B cell (primary cell): ENCODE measurements around the gene KRT77. TPM values are rescaled to one million over a fixed set of nuclear protein-coding genes. Genes with fewer than 3 reads are reported as not detected.

Experiments used
- ATAC-seq: fragments of 200-7000 bp; cut with Tn5 transposase; one replicate; pipeline ENCODE4 v1.10.0; 2021; ENCODE audit warnings: low read depth, mild to moderate bottlenecking, moderate number of reproducible peaks, moderate library complexity
- CTCF ChIA-PET: fragments of 350-600 bp; sonication (Branson Sonifier 250); formaldehyde crosslinking; loops from one replicate; lab custom pipeline; 2021; ENCODE audit warnings: antibody characterized with exemption, inconsistent platforms; lab: Charles Lee
- POLR2A ChIA-PET: fragments of 350-600 bp; sonication (Branson Sonifier 250); formaldehyde crosslinking; loops from one replicate; lab custom pipeline; 2021; ENCODE audit warnings: antibody characterized with exemption; lab: Charles Lee
- DNase-seq: peaks from one replicate; pipeline ENCODE4 v3.0.0; 2013
- H2AFZ ChIP-seq: 2 replicates; pipeline ENCODE4 v1.6.1; 2012; ENCODE audit warnings: mild to moderate bottlenecking, low read depth, low read length; ENCODE audit not compliant: insufficient read depth, poor library complexity, severe bottlenecking
- H3K27ac ChIP-seq, 2 donors: 1 replicate in 1 of 2; 2 replicates in 1 of 2; pipeline ENCODE4 v1.5.1; 2012 to 2013; ENCODE audit warnings: low read length in 2 of 2, mild to moderate bottlenecking in 2 of 2, moderate library complexity in 1 of 2
- H3K27me3 ChIP-seq, 4 experiments: fragments of 200-600 bp in 1 of 4; sonication (generic) in 1 of 4; replicated peaks in 1 of 4; 1 replicate in 2 of 4; 2 replicates in 2 of 4; pipeline versions ENCODE4 v1.6.1 to v1.7.0; 2013 to 2016; ENCODE audit warnings: low read length in 3 of 4, mild to moderate bottlenecking in 2 of 4, mixed read lengths in 1 of 4, moderate library complexity in 1 of 4; ENCODE audit not compliant: insufficient read depth in 4 of 4, control insufficient read depth in 3 of 4; ENCODE audit errors: control extremely low read depth in 1 of 4
- H3K36me3 ChIP-seq, 2 experiments: replicated peaks in 1 of 2; 1 replicate in 1 of 2; 2 replicates in 1 of 2; pipeline versions ENCODE4 v1.6.1 to v1.7.1; 2013; ENCODE audit warnings: low read length in 1 of 2; ENCODE audit not compliant: insufficient read depth in 2 of 2, control insufficient read depth in 1 of 2; ENCODE audit errors: control extremely low read depth in 1 of 2, extremely low read depth in 1 of 2
- H3K4me1 ChIP-seq, 2 donors: fragments of 200-600 bp in 1 of 2; sonication (generic) in 1 of 2; 1 replicate in 1 of 2; 2 replicates in 1 of 2; pipeline versions ENCODE4 v1.5.1 to v1.6.1; 2013 to 2017; ENCODE audit warnings: low read length in 2 of 2; ENCODE audit not compliant: control insufficient read depth in 2 of 2, insufficient read depth in 2 of 2
- H3K4me2 ChIP-seq: replicated peaks from 2 replicates; pipeline ENCODE3; 2012; ENCODE audit warnings: mild to moderate bottlenecking, low read depth, low read length; ENCODE audit not compliant: poor library complexity, severe bottlenecking
- H3K4me3 ChIP-seq, 5 experiments: fragments of 200-600 bp in 1 of 5; sonication (generic) in 1 of 5; 1 replicate in 3 of 5; 2 replicates in 2 of 5; pipeline versions ENCODE4 v1.5.1 to v1.7.0; 2011 to 2016; ENCODE audit warnings: low read length in 4 of 5, mild to moderate bottlenecking in 4 of 5, low read depth in 2 of 5, control low read depth in 1 of 5, moderate library complexity in 1 of 5; ENCODE audit not compliant: insufficient read depth in 1 of 5; ENCODE audit errors: control extremely low read depth in 1 of 5, extremely low read depth in 1 of 5
- H3K79me2 ChIP-seq: fragments of 200-600 bp; sonication (generic); one replicate; pipeline ENCODE4 v1.6.0; 2016; ENCODE audit warnings: low read length; ENCODE audit not compliant: control insufficient read depth, insufficient read depth
- H3K9ac ChIP-seq: fragments of 200-600 bp; sonication (generic); 2 replicates; pipeline ENCODE4 v1.6.1; 2017; ENCODE audit warnings: mild to moderate bottlenecking, low read length, moderate library complexity
- H3K9me3 ChIP-seq, 3 donors: one replicate each; pipeline versions ENCODE4 v1.6.1 to v1.7.1; 2013; ENCODE audit warnings: low read length in 2 of 3; ENCODE audit not compliant: control insufficient read depth in 2 of 3, insufficient read depth in 1 of 3; ENCODE audit errors: control extremely low read depth in 1 of 3
- H4K20me1 ChIP-seq: 2 replicates; pipeline ENCODE4 v1.6.0; 2012; ENCODE audit warnings: mild to moderate bottlenecking, low read length; ENCODE audit not compliant: insufficient read depth, control insufficient read depth, poor library complexity, severe bottlenecking
- H3K27ac Mint-ChIP-seq: one replicate; pipeline ENCODE4 v1.8.0; 2021; ENCODE audit warnings: mixed read lengths
- H3K27me3 Mint-ChIP-seq: one replicate; pipeline ENCODE4 v1.8.0; 2021; ENCODE audit warnings: mixed read lengths
- H3K4me1 Mint-ChIP-seq: one replicate; pipeline ENCODE4 v1.8.0; 2021; ENCODE audit warnings: mixed read lengths
- H3K4me3 Mint-ChIP-seq: one replicate; pipeline ENCODE4 v1.8.0; 2021; ENCODE audit warnings: mixed read lengths
- H3K9me3 Mint-ChIP-seq: one replicate; pipeline ENCODE4 v1.8.0; 2022; ENCODE audit warnings: mixed read lengths; ENCODE audit not compliant: insufficient read depth
- CTCF ChIP-seq: fragments of 200-600 bp; IDR thresholded peaks from one replicate; pipeline ENCODE4 v1.8.0; 2022; ENCODE audit warnings: antibody characterized with exemption, mild to moderate bottlenecking
- EZH2 ChIP-seq: IDR thresholded peaks from 2 replicates; pipeline ENCODE4 v1.6.1; 2012; ENCODE audit warnings: borderline replicate concordance, low read depth, mild to moderate bottlenecking, moderate library complexity, low read length; ENCODE audit not compliant: insufficient read depth, poor library complexity, severe bottlenecking
- WGBS: methylation state at CpG from one replicate; pipeline ENCODE4 v1.1.5; 2013; ENCODE audit warnings: missing lambda C conversion rate; ENCODE audit not compliant: insufficient coverage; 5-methylcytosine and 5-hydroxymethylcytosine counted together
- intact Hi-C: fragments of 100-400 bp; cut with micrococcal nuclease; formaldehyde crosslinking; loops from one replicate; pipeline ENCODE4 v1.10.0; 2022
- polyA plus RNA-seq: library from polyadenylated mRNA; depleted of rRNA; stranded (reverse); fragments of >200 nt; gene quantifications from 2 replicates; pipeline ENCODE4 v1.2.3, GENCODE V29; 2012
- total RNA-seq, 2 donors: library from RNA; stranded (reverse); fragments of 120-200 nt in 1 of 2; gene quantifications; 1 replicate in 1 of 2; 2 replicates in 1 of 2; pipeline versions ENCODE4 v1.2.3 to v1.2.4, GENCODE V29; 2013 to 2022

The KRT77 gene
- total and polyA plus RNA-seq, 2 donors (not counting 1 experiment from before 2014, with no cell fraction given), result not detected

GRCh38 chr12:52641468-52641867 lies 61.9 kb downstream of the KRT77 start:
- Histone ChIP-seq H3K4me3 (no peak overlapping the region), H3K27ac (no peak overlapping the region), H2AFZ (no peak overlapping the region), H3K4me2 (no peak overlapping the region), H3K79me2 (no peaks in the 10 kb centered on the region), H4K20me1 (no peaks in the 10 kb centered on the region), H3K4me1 (no peaks in the 10 kb centered on the region), H3K36me3 (no peaks in the 10 kb centered on the region), H3K9ac (no peak overlapping the region), H3K27me3 (peaks cover 0 to 4% (median 0%) of the 10 kb centered on the region in 4 experiments), H3K9me3 (no peaks in the 10 kb centered on the region)
- ChIA-PET CTCF (no interaction called here), POLR2A (no interaction called here)
- ATAC-seq (no peak), DNase-seq (no peak)
- TF ChIP-seq EZH2 (no peak), CTCF (no peak)
- no peak overlapping the region for H3K4me3 Mint-ChIP-seq
- no peaks in the 10 kb centered on the region for H3K4me1 Mint-ChIP-seq
- peaks cover 21% of the 10 kb centered on the region for H3K27me3 Mint-ChIP-seq
- WGBS, result 96% methylated on average over 3 of the region's 4 CpGs
- peaks cover 2% of the 10 kb centered on the region for H3K9me3 Mint-ChIP-seq
- intact Hi-C loops, result no loop called here
- no peak overlapping the region for H3K27ac Mint-ChIP-seq

Other genes starting within 250 kb of the KRT77 start
- not detected in 2 replicates for gene KRT6C, start 229.7 kb downstream of the KRT77 start, total RNA-seq
- gene KRT6C, start 229.7 kb downstream of the KRT77 start, polyA plus RNA-seq, result not detected in 2 replicates
- not detected in 2 replicates for gene KRT6A, start 210.3 kb downstream of the KRT77 start, total RNA-seq
- gene KRT6A, start 210.3 kb downstream of the KRT77 start, polyA plus RNA-seq, result not detected in 2 replicates
- not detected in 2 replicates for gene KRT5, start 183.1 kb downstream of the KRT77 start, total RNA-seq
- 0.19 TPM in 1 of 2 replicates, not detected in the other for gene KRT5, start 183.1 kb downstream of the KRT77 start, polyA plus RNA-seq
- not detected in 2 replicates for gene KRT71, start 150.4 kb downstream of the KRT77 start, total RNA-seq
- gene KRT71, start 150.4 kb downstream of the KRT77 start, polyA plus RNA-seq, result not detected in 2 replicates
- not detected in 2 replicates for gene KRT74, start 129.7 kb downstream of the KRT77 start, total RNA-seq
- not detected in 2 replicates for gene KRT74, start 129.7 kb downstream of the KRT77 start, polyA plus RNA-seq
- not detected in 2 replicates for gene KRT72, start 102.1 kb downstream of the KRT77 start, total RNA-seq
- gene KRT72, start 102.1 kb downstream of the KRT77 start, polyA plus RNA-seq, result 0.04 and 0.49 TPM in 2 replicates
- gene KRT73, start 85.0 kb downstream of the KRT77 start, total RNA-seq, result not detected in 2 replicates
- 0.07 and 0.36 TPM in 2 replicates for gene KRT73, start 85.0 kb downstream of the KRT77 start, polyA plus RNA-seq
- not detected in 2 replicates for gene KRT2, start 51.3 kb downstream of the KRT77 start, total RNA-seq
- gene KRT2, start 51.3 kb downstream of the KRT77 start, polyA plus RNA-seq, result 0.04 TPM in 2 replicates
- gene KRT1, start 23.1 kb downstream of the KRT77 start, total RNA-seq, result not detected in 2 replicates
- gene KRT1, start 23.1 kb downstream of the KRT77 start, polyA plus RNA-seq, result 0.07 TPM in 1 of 2 replicates, not detected in the other
- gene KRT76, start 73.8 kb upstream of the KRT77 start, total RNA-seq, result not detected in 2 replicates
- not detected in 2 replicates for gene KRT76, start 73.8 kb upstream of the KRT77 start, polyA plus RNA-seq
- gene KRT3, start 92.6 kb upstream of the KRT77 start, total RNA-seq, result not detected in 2 replicates
- not detected in 2 replicates for gene KRT3, start 92.6 kb upstream of the KRT77 start, polyA plus RNA-seq
- not detected in 2 replicates for gene KRT4, start 110.6 kb upstream of the KRT77 start, total RNA-seq
- gene KRT4, start 110.6 kb upstream of the KRT77 start, polyA plus RNA-seq, result not detected in 2 replicates
- not detected in 2 replicates for gene KRT79, start 130.8 kb upstream of the KRT77 start, total RNA-seq
- gene KRT79, start 130.8 kb upstream of the KRT77 start, polyA plus RNA-seq, result not detected in 2 replicates
- not detected in 2 replicates for gene KRT78, start 145.5 kb upstream of the KRT77 start, total RNA-seq
- not detected in 2 replicates for gene KRT78, start 145.5 kb upstream of the KRT77 start, polyA plus RNA-seq
- 0.83 and 0.94 TPM in 2 replicates for gene KRT8, start 201.6 kb upstream of the KRT77 start, total RNA-seq
- 0.23 and 0.24 TPM in 2 replicates for gene KRT8, start 201.6 kb upstream of the KRT77 start, polyA plus RNA-seq
- 4.3 and 4.7 TPM in 2 replicates for gene KRT18, start 245.6 kb upstream of the KRT77 start, total RNA-seq
- gene KRT18, start 245.6 kb upstream of the KRT77 start, polyA plus RNA-seq, result 3.3 TPM in 2 replicates